HG03280 (cell line): ENCODE results near the gene CD48.

Experiments used
- ATAC-seq: cut with Tn5 transposase; IDR thresholded peaks from one replicate; pipeline ENCODE4 v1.9.1; 2021; ENCODE audit warnings: mild to moderate bottlenecking, moderate library complexity; ENCODE audit not compliant: unreplicated experiment

CD48 gene

GRCh38 chr1:160711602-160712311 lies at the start of gene CD48:
Gene CD48, minus strand, starts transcription at chr1:160711822. Its CDS starts 59 bp downstream, at chr1:160711763.
- ATAC-seq, result peak; percentile 33

- no peak for ATAC-seq
These were observed 49.4 kb upstream of the CD48 start for GRCh38 chr1:160761046-160761445.

GRCh38 chr1:160759740-160760139 lies 48.1 kb upstream of the CD48 start:
- no peak for ATAC-seq

GRCh38 chr1:160758521-160758920 lies 46.9 kb upstream of the CD48 start:
- no peak for ATAC-seq

GRCh38 chr1:160756849-160757201 lies 45.2 kb upstream of the CD48 start:
- no peak for ATAC-seq

DNA sequence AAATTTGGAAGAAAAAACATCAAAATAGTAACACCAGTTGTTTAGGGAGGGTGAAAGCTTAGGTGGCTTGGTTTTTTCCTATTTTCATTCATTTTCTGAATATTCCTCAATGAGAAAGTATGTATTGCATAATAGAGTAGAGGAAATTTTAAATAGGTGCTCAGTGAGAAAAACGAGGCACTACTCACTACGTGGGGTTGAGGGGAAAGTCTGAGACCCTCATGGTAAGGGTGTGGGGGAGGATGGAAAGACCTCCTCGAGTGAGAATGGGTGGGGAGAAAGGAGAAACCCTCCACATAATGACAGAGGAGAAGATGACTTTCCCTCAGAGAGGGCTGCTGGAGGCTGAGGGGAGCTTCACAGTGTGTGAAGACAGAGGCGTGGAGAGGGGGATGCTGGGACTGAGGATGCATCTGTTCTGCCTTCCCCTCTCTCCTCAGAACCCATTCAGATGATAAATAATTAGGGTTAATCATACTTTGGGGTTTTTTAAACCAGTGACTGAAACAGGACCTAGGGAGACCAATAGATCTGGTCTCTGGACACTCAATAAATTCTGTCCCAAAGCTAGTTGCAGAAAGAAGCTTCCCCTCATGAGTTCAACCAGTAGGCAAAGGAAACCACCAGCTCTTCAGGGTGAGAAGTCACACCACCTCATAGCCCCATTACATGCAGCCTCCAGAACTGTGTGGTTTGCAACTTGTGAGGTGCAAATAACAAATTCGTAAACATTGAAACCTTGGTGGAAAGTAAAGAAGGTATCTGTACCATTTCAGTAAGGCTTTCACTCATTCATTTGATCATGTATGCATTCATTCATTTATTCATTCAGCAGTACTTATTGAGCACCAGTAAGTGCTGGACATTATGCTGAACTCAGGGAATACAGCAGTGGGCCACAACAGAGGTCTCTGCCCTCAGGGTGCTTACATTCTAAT lies 44.6 kb upstream of the CD48 start:
- no peak for ATAC-seq

- no peak for ATAC-seq
These were observed 43.8 kb upstream of the CD48 start for GRCh38 chr1:160755461-160755860.

DNA sequence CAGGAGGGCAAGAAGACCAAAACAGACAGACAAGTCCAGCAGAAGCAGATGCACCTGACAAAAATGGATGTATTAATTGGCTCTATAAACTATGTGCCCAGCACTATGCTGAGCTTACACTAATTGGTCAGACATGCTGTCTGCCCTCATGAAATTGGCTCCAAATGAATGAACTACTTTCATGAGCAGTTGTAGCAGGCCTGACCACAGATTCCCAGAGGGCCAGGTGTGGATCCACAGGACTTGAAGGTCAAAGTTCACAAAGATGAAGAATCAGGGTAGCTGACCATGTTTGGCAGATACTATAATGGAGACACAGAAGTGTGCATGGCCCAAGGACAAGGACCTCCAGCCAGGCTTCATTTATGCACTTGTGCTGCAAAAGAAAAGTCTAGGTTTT lies 42.0 kb upstream of the CD48 start:
- no peak for ATAC-seq

GRCh38 chr1:160752924-160753323 lies 41.3 kb upstream of the CD48 start:
- ATAC-seq, result no peak

GRCh38 chr1:160752406-160752805 lies 40.8 kb upstream of the CD48 start:
- no peak for ATAC-seq

GRCh38 chr1:160750608-160751007 lies 39.0 kb upstream of the CD48 start:
- ATAC-seq, result no peak

GRCh38 chr1:160748878-160749269 lies 37.3 kb upstream of the CD48 start:
- ATAC-seq, result no peak

DNA sequence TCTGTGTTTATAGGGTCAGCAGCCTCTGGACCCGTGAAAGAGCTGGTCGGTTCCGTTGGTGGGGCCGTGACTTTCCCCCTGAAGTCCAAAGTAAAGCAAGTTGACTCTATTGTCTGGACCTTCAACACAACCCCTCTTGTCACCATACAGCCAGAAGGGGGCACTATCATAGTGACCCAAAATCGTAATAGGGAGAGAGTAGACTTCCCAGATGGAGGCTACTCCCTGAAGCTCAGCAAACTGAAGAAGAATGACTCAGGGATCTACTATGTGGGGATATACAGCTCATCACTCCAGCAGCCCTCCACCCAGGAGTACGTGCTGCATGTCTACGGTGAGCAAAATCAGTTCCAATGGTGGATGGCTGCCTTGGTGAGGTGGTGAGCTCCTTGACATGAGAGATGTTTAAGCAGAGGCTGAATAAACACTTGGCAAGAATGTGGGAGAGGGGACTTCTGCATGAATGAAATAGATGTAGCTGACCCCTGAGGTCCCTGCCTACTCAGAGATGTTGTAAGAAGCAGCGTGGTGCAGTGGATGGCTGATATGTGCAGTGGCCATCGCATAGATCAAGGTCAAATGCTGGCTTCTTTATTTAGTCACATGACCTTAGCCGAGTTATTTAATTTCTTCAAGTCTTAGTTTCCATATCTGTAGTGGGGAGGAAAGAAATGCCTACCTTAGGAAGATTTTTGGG lies 36.7 kb upstream of the CD48 start:
- no peak for ATAC-seq

GRCh38 chr1:160747717-160748116 lies 36.1 kb upstream of the CD48 start:
- no peak for ATAC-seq

- no peak for ATAC-seq
These were observed 35.3 kb upstream of the CD48 start for GRCh38 chr1:160746836-160747500.

- no peak for ATAC-seq
These were observed 33.9 kb upstream of the CD48 start for GRCh38 chr1:160745551-160745950.

- no peak for ATAC-seq
These were observed 33.4 kb upstream of the CD48 start for GRCh38 chr1:160744852-160745520.

DNA sequence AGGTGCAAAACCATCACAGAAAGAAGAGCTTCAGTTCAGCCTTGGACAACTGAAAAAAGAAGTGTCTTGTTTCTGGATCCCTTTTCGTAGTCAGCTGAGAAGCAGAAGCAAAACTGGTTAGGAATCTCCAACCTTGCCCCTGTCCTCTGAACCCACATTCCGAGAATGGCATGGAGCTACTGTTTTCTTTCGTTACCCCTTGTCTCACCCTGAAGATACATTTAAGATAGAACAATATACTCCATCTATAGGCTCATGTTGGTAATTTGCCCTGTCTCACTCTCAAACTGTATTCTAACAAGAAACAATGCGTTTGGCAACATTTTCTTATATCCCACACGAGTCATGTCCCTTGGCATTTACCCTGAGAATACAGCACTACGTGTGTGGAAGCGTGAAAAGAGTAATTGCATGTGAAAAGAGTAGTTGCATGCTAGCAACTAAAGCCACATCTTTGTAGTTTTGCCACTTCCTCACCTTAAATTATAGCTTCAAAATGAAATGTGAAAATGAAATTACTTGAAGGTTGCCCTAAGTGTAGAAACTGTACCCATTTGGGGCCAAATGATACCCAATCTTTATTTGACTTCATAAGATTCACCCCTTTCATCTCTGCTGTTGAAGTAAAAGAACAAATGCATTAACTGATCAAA lies 32.7 kb upstream of the CD48 start:
- no peak for ATAC-seq

GRCh38 chr1:160743266-160743665 lies 31.6 kb upstream of the CD48 start:
- no peak for ATAC-seq
